Neural cell (in vitro differentiated cells): Measurements from ENCODE around the gene MYO6.

Experiments
- EP300 ChIP-seq: fragments of 450-650 bp; conservative IDR thresholded peaks from 2 replicates; pipeline ENCODE4 v1.6.1; 2014; ENCODE audit warnings: antibody characterized with exemption, mild to moderate bottlenecking, moderate library complexity; ENCODE audit not compliant: poor library complexity, severe bottlenecking
- EZH2 ChIP-seq: fragments of 200-600, 300-800 bp; shearing (Covaris generic), sonication (generic); IDR thresholded peaks from 2 replicates; pipeline ENCODE4 v1.6.1; 2014; ENCODE audit warnings: antibody characterized with exemption, low read length, borderline replicate concordance, mild to moderate bottlenecking; ENCODE audit not compliant: insufficient read depth, poor library complexity, severe bottlenecking
- POLR2AphosphoS5 ChIP-seq: IDR thresholded peaks from 2 replicates; pipeline ENCODE4 v1.6.1; 2012
- RAD21 ChIP-seq: fragments of 450-650 bp; conservative IDR thresholded peaks from 2 replicates; pipeline ENCODE4 v1.6.1; 2014; ENCODE audit warnings: antibody characterized with exemption, mild to moderate bottlenecking, moderate library complexity
- SMC3 ChIP-seq: fragments of 450-650 bp; conservative IDR thresholded peaks from 2 replicates; pipeline ENCODE4 v1.6.1; 2014; ENCODE audit warnings: antibody characterized with exemption, mild to moderate bottlenecking, moderate library complexity; ENCODE audit not compliant: poor library complexity
- TF ChIP-seq, protein P1 (sequence below): fragments of 450-650 bp; IDR thresholded peaks from 2 replicates; pipeline ENCODE4 v1.5.1; 2014; ENCODE audit warnings: antibody characterized with exemption, mild to moderate bottlenecking, moderate library complexity; ENCODE audit not compliant: poor library complexity, severe bottlenecking
- TF ChIP-seq, protein P2 (sequence below): IDR thresholded peaks from 2 replicates; pipeline ENCODE4 v1.6.1; 2012; ENCODE audit warnings: borderline replicate concordance

DNA sequence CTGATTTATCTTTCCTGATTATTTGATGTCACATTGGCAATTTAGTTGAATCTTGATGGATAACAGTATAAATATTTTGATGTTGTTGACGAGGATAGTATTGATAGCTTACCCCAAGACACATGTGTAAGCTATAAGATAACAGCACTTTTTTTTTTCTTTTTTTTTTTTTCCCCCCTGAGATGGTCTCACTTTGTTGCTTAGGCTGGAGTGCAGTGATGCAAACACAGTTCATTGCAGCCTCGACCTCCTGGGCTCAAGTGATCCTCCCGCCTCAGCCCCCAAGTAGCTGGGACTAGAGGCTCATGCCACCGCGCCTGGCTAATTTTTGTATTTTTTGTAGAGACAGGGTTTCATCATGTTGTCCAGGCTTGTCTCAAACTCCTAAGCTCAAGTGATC lies 21.8 kb downstream of the MYO6 start:
- TF ChIP-seq EP300 (no peak), EZH2 (no peak), RAD21 (no peak), POLR2AphosphoS5 (no peak), SMC3 (no peak)
- TF ChIP-seq, protein P1, sequence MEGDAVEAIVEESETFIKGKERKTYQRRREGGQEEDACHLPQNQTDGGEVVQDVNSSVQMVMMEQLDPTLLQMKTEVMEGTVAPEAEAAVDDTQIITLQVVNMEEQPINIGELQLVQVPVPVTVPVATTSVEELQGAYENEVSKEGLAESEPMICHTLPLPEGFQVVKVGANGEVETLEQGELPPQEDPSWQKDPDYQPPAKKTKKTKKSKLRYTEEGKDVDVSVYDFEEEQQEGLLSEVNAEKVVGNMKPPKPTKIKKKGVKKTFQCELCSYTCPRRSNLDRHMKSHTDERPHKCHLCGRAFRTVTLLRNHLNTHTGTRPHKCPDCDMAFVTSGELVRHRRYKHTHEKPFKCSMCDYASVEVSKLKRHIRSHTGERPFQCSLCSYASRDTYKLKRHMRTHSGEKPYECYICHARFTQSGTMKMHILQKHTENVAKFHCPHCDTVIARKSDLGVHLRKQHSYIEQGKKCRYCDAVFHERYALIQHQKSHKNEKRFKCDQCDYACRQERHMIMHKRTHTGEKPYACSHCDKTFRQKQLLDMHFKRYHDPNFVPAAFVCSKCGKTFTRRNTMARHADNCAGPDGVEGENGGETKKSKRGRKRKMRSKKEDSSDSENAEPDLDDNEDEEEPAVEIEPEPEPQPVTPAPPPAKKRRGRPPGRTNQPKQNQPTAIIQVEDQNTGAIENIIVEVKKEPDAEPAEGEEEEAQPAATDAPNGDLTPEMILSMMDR, result no peak
- TF ChIP-seq, protein P2, sequence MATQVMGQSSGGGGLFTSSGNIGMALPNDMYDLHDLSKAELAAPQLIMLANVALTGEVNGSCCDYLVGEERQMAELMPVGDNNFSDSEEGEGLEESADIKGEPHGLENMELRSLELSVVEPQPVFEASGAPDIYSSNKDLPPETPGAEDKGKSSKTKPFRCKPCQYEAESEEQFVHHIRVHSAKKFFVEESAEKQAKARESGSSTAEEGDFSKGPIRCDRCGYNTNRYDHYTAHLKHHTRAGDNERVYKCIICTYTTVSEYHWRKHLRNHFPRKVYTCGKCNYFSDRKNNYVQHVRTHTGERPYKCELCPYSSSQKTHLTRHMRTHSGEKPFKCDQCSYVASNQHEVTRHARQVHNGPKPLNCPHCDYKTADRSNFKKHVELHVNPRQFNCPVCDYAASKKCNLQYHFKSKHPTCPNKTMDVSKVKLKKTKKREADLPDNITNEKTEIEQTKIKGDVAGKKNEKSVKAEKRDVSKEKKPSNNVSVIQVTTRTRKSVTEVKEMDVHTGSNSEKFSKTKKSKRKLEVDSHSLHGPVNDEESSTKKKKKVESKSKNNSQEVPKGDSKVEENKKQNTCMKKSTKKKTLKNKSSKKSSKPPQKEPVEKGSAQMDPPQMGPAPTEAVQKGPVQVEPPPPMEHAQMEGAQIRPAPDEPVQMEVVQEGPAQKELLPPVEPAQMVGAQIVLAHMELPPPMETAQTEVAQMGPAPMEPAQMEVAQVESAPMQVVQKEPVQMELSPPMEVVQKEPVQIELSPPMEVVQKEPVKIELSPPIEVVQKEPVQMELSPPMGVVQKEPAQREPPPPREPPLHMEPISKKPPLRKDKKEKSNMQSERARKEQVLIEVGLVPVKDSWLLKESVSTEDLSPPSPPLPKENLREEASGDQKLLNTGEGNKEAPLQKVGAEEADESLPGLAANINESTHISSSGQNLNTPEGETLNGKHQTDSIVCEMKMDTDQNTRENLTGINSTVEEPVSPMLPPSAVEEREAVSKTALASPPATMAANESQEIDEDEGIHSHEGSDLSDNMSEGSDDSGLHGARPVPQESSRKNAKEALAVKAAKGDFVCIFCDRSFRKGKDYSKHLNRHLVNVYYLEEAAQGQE, result no peak
